ENCODE data around the gene BCO1. TPM values are rescaled to one million over a fixed set of nuclear protein-coding genes. Genes with fewer than 3 reads are reported as not detected.

The BCO1 gene
- total RNA-seq, 2 experiments from 2014 or later, result not detected

- TF ChIP-seq CTCF (IDR thresholded peaks at IDR 0.05), result no peak
- H3K27me3 Mint-ChIP-seq, result no peaks in the 10 kb centered on the region
- ChIA-PET POLR2A (interaction anchor here (0.6 kb wide), 1 partner anchor 17 kb away, joined by 3 read pairs; no protein-coding TSS in a partner anchor), CTCF (interaction anchor here (0.6 to 2.1 kb wide), 3 partner anchors 13 to 42 kb away, joined by 3 to 8 read pairs (median 3); no protein-coding TSS in a partner anchor)
- no peak overlapping the region for H3K4me3 Mint-ChIP-seq
- no peak overlapping the region for H3K27ac Mint-ChIP-seq
- ATAC-seq, result no peak
- H3K9me3 Mint-ChIP-seq, result no peaks in the 10 kb centered on the region
- H3K36me3 Mint-ChIP-seq (ENCODE audit: low read depth), result no peaks in the 10 kb centered on the region
- intact Hi-C loops (cut with micrococcal nuclease), result no loop called here
- no peaks in the 10 kb centered on the region for H3K4me1 Mint-ChIP-seq (ENCODE audit: low read depth)
- no peak for DNase-seq
These were observed 39.1 kb downstream of the BCO1 start for GRCh38 chr16:81277541-81278080.

GRCh38 chr16:81278526-81278925 is 40.0 kb downstream of the BCO1 start:
- no peaks in the 10 kb centered on the region for H3K4me1 Mint-ChIP-seq (ENCODE audit: low read depth)
- POLR2A ChIA-PET, result no interaction called here
- DNase-seq (no peak), ATAC-seq (no peak)
- intact Hi-C loops (cut with micrococcal nuclease), result no loop called here
- H3K9me3 Mint-ChIP-seq, result no peaks in the 10 kb centered on the region
- CTCF ChIA-PET, result interaction anchor here (1.6 kb wide), 1 partner anchor 41 kb away, joined by 3 read pairs; no protein-coding TSS in a partner anchor
- H3K27ac Mint-ChIP-seq, result no peak overlapping the region
- H3K4me3 Mint-ChIP-seq, result no peak overlapping the region
- H3K36me3 Mint-ChIP-seq (ENCODE audit: low read depth), result no peaks in the 10 kb centered on the region
- H3K27me3 Mint-ChIP-seq, result no peaks in the 10 kb centered on the region
- TF ChIP-seq CTCF (IDR thresholded peaks at IDR 0.05), result no peak

GRCh38 chr16:81279392-81279791 is 40.9 kb downstream of the BCO1 start:
- Mint-ChIP-seq H3K27me3 (no peaks in the 10 kb centered on the region), H3K27ac (no peak overlapping the region), H3K9me3 (no peaks in the 10 kb centered on the region), H3K4me3 (no peak overlapping the region), H3K36me3 (ENCODE audit: low read depth) (no peaks in the 10 kb centered on the region), H3K4me1 (ENCODE audit: low read depth) (no peaks in the 10 kb centered on the region)
- DNase-seq (no peak), ATAC-seq (no peak)
- intact Hi-C loops (cut with micrococcal nuclease), result no loop called here
- ChIA-PET CTCF (interaction anchor here (1.6 kb wide), 1 partner anchor 40 kb away, joined by 3 read pairs; no protein-coding TSS in a partner anchor), POLR2A (no interaction called here)
- no peak for TF ChIP-seq CTCF (IDR thresholded peaks at IDR 0.05)

GRCh38 chr16:81280393-81280792 is 41.9 kb downstream of the BCO1 start:
- POLR2A ChIA-PET, result no interaction called here
- Mint-ChIP-seq H3K4me1 (ENCODE audit: low read depth) (no peaks in the 10 kb centered on the region), H3K27me3 (no peaks in the 10 kb centered on the region), H3K9me3 (no peaks in the 10 kb centered on the region), H3K36me3 (ENCODE audit: low read depth) (no peaks in the 10 kb centered on the region), H3K4me3 (no peak overlapping the region), H3K27ac (no peak overlapping the region)
- TF ChIP-seq CTCF (IDR thresholded peaks at IDR 0.05), result no peak
- ATAC-seq (no peak), DNase-seq (no peak)
- CTCF ChIA-PET, result interaction anchor here (1.2 kb wide), 1 partner anchor 19 kb away, joined by 5 read pairs; no protein-coding TSS in a partner anchor
- intact Hi-C loops (cut with micrococcal nuclease), result no loop called here

GRCh38 chr16:81283044-81283443 is 44.6 kb downstream of the BCO1 start:
- intact Hi-C loops (cut with micrococcal nuclease), result no loop called here
- Mint-ChIP-seq H3K27me3 (peaks cover 2% of the 10 kb centered on the region), H3K4me1 (ENCODE audit: low read depth) (no peaks in the 10 kb centered on the region), H3K9me3 (no peaks in the 10 kb centered on the region), H3K4me3 (no peak overlapping the region), H3K27ac (no peak overlapping the region), H3K36me3 (ENCODE audit: low read depth) (no peaks in the 10 kb centered on the region)
- ATAC-seq (no peak), DNase-seq (no peak)
- TF ChIP-seq CTCF (IDR thresholded peaks at IDR 0.05), result no peak
- POLR2A ChIA-PET, result no interaction called here
- CTCF ChIA-PET, result no interaction called here

Data from activated CD8-positive, alpha-beta T cell treated with anti-CD3 and anti-CD28 coated beads for 36 hours (primary cell).